H9 (cell line): Measurements from ENCODE around the gene GABBR2. TPM values are rescaled to one million over a fixed set of nuclear protein-coding genes. Genes with fewer than 3 reads are reported as not detected.

Experiments
- DNase-seq: peaks from one replicate; pipeline ENCODE4 v3.0.0-alpha.2; 2017
- H2AFZ ChIP-seq: one replicate; pipeline ENCODE4 v1.6.1; 2013; ENCODE audit warnings: mild to moderate bottlenecking, low read length, control low read depth, moderate library complexity
- H2AK5ac ChIP-seq: 2 replicates; pipeline ENCODE4 v1.6.1; 2013; ENCODE audit warnings: low read length, control low read depth, mixed read lengths; ENCODE audit not compliant: insufficient read length
- H2BK120ac ChIP-seq: one replicate; pipeline ENCODE4 v1.6.1; 2013; ENCODE audit warnings: low read depth, mild to moderate bottlenecking, low read length, control low read depth, inconsistent platforms; ENCODE audit not compliant: poor library complexity, severe bottlenecking
- H2BK12ac ChIP-seq: 2 replicates; pipeline ENCODE4 v1.6.1; 2013; ENCODE audit warnings: low read length, control low read depth, mixed read lengths, low read depth; ENCODE audit not compliant: insufficient read length
- H2BK15ac ChIP-seq: 2 replicates; pipeline ENCODE4 v1.6.1; 2013; ENCODE audit warnings: low read depth, low read length, control low read depth
- H2BK20ac ChIP-seq: one replicate; pipeline ENCODE4 v1.6.1; 2013; ENCODE audit warnings: low read depth, mild to moderate bottlenecking, low read length, control low read depth, inconsistent platforms; ENCODE audit not compliant: poor library complexity, severe bottlenecking
- H2BK5ac ChIP-seq: 2 replicates; pipeline ENCODE4 v1.6.1; 2013; ENCODE audit warnings: low read length, control low read depth, mixed read lengths; ENCODE audit not compliant: insufficient read length
- H3K14ac ChIP-seq: 2 replicates; pipeline ENCODE4 v1.6.1; 2013; ENCODE audit warnings: low read length, control low read depth; ENCODE audit not compliant: insufficient read depth
- H3K18ac ChIP-seq: 2 replicates; pipeline ENCODE4 v1.6.1; 2013; ENCODE audit warnings: low read depth, mild to moderate bottlenecking, mixed read lengths, low read length, control low read depth; ENCODE audit not compliant: insufficient read length
- H3K23ac ChIP-seq: 2 replicates; pipeline ENCODE4 v1.6.1; 2013; ENCODE audit warnings: low read length, control low read depth, mixed read lengths, low read depth; ENCODE audit not compliant: insufficient read length
- H3K23me2 ChIP-seq: 2 replicates; pipeline ENCODE4 v1.6.1; 2013; ENCODE audit warnings: low read depth, mild to moderate bottlenecking, mixed read lengths, low read length, control low read depth; ENCODE audit not compliant: insufficient read length, poor library complexity, severe bottlenecking
- H3K27ac ChIP-seq: 2 replicates; pipeline ENCODE4 v1.5.1; 2013; ENCODE audit warnings: low read length, control low read depth, mixed read lengths, low read depth; ENCODE audit not compliant: insufficient read length
- H3K27me3 ChIP-seq: 2 replicates; pipeline ENCODE4 v1.6.1; 2013; ENCODE audit warnings: low read length, control low read depth, inconsistent platforms; ENCODE audit not compliant: insufficient read depth
- H3K4ac ChIP-seq: 2 replicates; pipeline ENCODE4 v1.6.1; 2013; ENCODE audit warnings: low read depth, mild to moderate bottlenecking, control low read depth, inconsistent platforms, low read length, moderate library complexity
- H3K4me1 ChIP-seq: 2 replicates; pipeline ENCODE4 v1.6.1; 2013; ENCODE audit warnings: low read length, control low read depth, inconsistent platforms; ENCODE audit not compliant: insufficient read depth
- H3K4me2 ChIP-seq: 2 replicates; pipeline ENCODE4 v1.6.1; 2013; ENCODE audit warnings: low read length, control low read depth, mixed read lengths; ENCODE audit not compliant: insufficient read length, insufficient read depth
- H3K56ac ChIP-seq: 2 replicates; pipeline ENCODE4 v1.6.1; 2013; ENCODE audit warnings: low read depth, mild to moderate bottlenecking, mixed read lengths, low read length, control low read depth; ENCODE audit not compliant: insufficient read length
- H3K79me1 ChIP-seq: 2 replicates; pipeline ENCODE4 v1.6.1; 2013; ENCODE audit warnings: low read depth, mild to moderate bottlenecking, moderate library complexity, low read length, control low read depth, inconsistent platforms; ENCODE audit not compliant: insufficient read depth, poor library complexity, severe bottlenecking
- H3K79me2 ChIP-seq: 2 replicates; pipeline ENCODE4 v1.6.1; 2013; ENCODE audit warnings: low read length, control low read depth, inconsistent platforms; ENCODE audit not compliant: insufficient read depth
- H3K9ac ChIP-seq: 2 replicates; pipeline ENCODE4 v1.6.1; 2013; ENCODE audit warnings: low read length, control low read depth, mixed read lengths; ENCODE audit not compliant: insufficient read length; ENCODE audit errors: extremely low read depth
- H3K9me3 ChIP-seq: one replicate; pipeline ENCODE4 v1.6.1; 2013; ENCODE audit warnings: low read depth, low read length, inconsistent platforms; ENCODE audit not compliant: control insufficient read depth
- H3T11ph ChIP-seq: one replicate; pipeline ENCODE4 v1.6.1; 2013; ENCODE audit warnings: mild to moderate bottlenecking, low read length, control low read depth, inconsistent platforms
- H4K20me1 ChIP-seq: one replicate; pipeline ENCODE4 v1.6.1; 2013; ENCODE audit not compliant: control insufficient read depth, insufficient read length, insufficient read depth
- H4K5ac ChIP-seq: 2 replicates; pipeline ENCODE4 v1.6.1; 2013; ENCODE audit warnings: low read depth, mild to moderate bottlenecking, mixed read lengths, low read length, control low read depth; ENCODE audit not compliant: insufficient read length
- H4K8ac ChIP-seq: replicated peaks from 2 replicates; pipeline ENCODE4 v1.6.1; 2013; ENCODE audit warnings: low read length, control low read depth, mixed read lengths, low read depth; ENCODE audit not compliant: insufficient read length
- H4K91ac ChIP-seq: 2 replicates; pipeline ENCODE4 v1.6.1; 2013; ENCODE audit warnings: low read depth, mild to moderate bottlenecking, moderate library complexity, mixed read lengths, low read length, control low read depth; ENCODE audit not compliant: insufficient read length
- H3K27ac Mint-ChIP-seq, 3 experiments: 2 replicates in 2 of 3; 3 replicates in 1 of 3; pipeline ENCODE4 v1.8.0; 2020 to 2021; ENCODE audit warnings: mixed read lengths in 3 of 3, mild to moderate bottlenecking in 1 of 3, moderate library complexity in 1 of 3
- H3K27me3 Mint-ChIP-seq: 2 replicates; pipeline ENCODE4 v1.8.0; 2021; ENCODE audit warnings: low read depth, mild to moderate bottlenecking, moderate library complexity, mixed read lengths
- H3K36me3 Mint-ChIP-seq, 3 experiments: 2 replicates in 2 of 3; 3 replicates in 1 of 3; pipeline ENCODE4 v1.8.0; 2020 to 2021; ENCODE audit warnings: low read depth in 3 of 3, mixed read lengths in 3 of 3; ENCODE audit not compliant: insufficient read depth in 1 of 3
- H3K4me1 Mint-ChIP-seq, 2 experiments: 2 replicates each; pipeline ENCODE4 v1.8.0; 2020; ENCODE audit warnings: mixed read lengths in 2 of 2
- H3K4me3 Mint-ChIP-seq, 2 experiments: 2 replicates in 1 of 2; 3 replicates in 1 of 2; pipeline ENCODE4 v1.8.0; 2020 to 2021; ENCODE audit warnings: mild to moderate bottlenecking in 2 of 2, mixed read lengths in 2 of 2, moderate library complexity in 1 of 2
- H3K9me3 Mint-ChIP-seq, 2 experiments: 2 replicates in 1 of 2; 3 replicates in 1 of 2; pipeline ENCODE4 v1.8.0; 2020; ENCODE audit warnings: mild to moderate bottlenecking in 2 of 2, mixed read lengths in 2 of 2, moderate library complexity in 1 of 2
- WGBS: extraction: QIAGEN DNeasy Blood & Tissue Kit; methylation state at CpG from one replicate; pipeline ENCODE4 v1.1.7; 2013; ENCODE audit warnings: missing lambda C conversion rate, low lambda C conversion rate, mixed read lengths; ENCODE audit not compliant: insufficient read length; ENCODE audit errors: extremely low coverage; 5-methylcytosine and 5-hydroxymethylcytosine counted together
- total RNA-seq: library from RNA; stranded (reverse); gene quantifications from 2 replicates; pipeline ENCODE4 v1.2.1, GENCODE V29; 2021
- TF ChIP-seq, protein P1 (sequence below): fragments of 200-600 bp; sonication (generic); conservative IDR thresholded peaks from 3 replicates; pipeline ENCODE4 v1.8.0; 2021; ENCODE audit warnings: antibody characterized with exemption, mild to moderate bottlenecking

GABBR2 gene
- total RNA-seq, 1 experiment from 2014 or later = 0.66 TPM

DNA sequence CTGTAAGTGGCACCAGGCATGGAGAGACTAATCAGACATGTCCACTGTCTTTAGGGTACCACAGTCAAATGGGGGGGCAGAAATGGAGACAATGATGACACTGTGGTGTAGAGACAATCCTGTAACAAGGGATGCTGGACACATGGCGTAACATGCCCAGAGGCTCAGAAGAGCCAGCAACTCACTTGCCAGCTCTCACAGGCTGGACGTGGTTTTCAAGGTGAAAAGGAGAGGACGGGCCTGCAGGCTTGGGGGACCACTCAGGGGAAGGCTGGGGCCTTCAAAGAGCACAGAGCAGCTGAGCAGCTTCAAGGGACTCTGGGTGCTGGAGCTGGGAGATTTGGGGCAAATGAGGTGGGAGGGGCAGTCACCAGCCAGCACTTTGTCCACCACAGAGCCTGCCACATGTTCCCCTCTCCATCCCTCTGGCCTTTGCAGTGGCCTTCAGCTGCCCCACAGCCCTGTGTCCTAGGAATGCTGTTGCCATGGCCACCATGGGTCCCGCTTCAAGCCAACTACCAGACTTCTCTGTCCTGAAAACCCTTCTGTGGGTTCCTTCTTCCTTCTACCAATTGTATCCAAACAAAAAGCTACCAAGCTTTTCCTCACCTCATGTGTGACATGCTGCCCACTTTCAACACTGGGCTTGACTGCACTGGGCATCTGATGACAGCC is 140.4 kb downstream of the GABBR2 start:
- H2AK5ac ChIP-seq = no peak overlapping the region
- H3K56ac ChIP-seq = no peak overlapping the region
- no peaks in the 10 kb centered on the region for H3K36me3 Mint-ChIP-seq
- H4K8ac ChIP-seq = no peak overlapping the region
- no peak overlapping the region for H4K5ac ChIP-seq
- no peak for DNase-seq
- no peak overlapping the region for H3K27ac ChIP-seq
- H2BK120ac ChIP-seq = no peak overlapping the region
- H3K4me2 ChIP-seq = no peak overlapping the region
- no peak overlapping the region for H3K9ac ChIP-seq
- no peaks in the 10 kb centered on the region for H3K79me1 ChIP-seq
- H3K9me3 Mint-ChIP-seq = no peaks in the 10 kb centered on the region
- peaks cover 2% of the 10 kb centered on the region for H3K27me3 Mint-ChIP-seq
- no peak overlapping the region for H3K4me3 Mint-ChIP-seq
- H3K18ac ChIP-seq = no peak overlapping the region
- no peak overlapping the region for H3T11ph ChIP-seq
- H3K14ac ChIP-seq = no peak overlapping the region
- no peak overlapping the region for H2AFZ ChIP-seq
- no CpG with 5 or more reads among the region's 4 CpGs for WGBS
- no peak overlapping the region for H2BK15ac ChIP-seq
- no peaks in the 10 kb centered on the region for H3K27me3 ChIP-seq
- peak overlapping the region in 1 of 3 experiments; percentile 74; a peak in 1 of 7 replicates for H3K27ac Mint-ChIP-seq
- H2BK5ac ChIP-seq = no peak overlapping the region
- H4K91ac ChIP-seq = no peak overlapping the region
- H3K79me2 ChIP-seq = no peaks in the 10 kb centered on the region
- H3K4me1 Mint-ChIP-seq = peaks cover 0 to 5% of the 10 kb centered on the region in 2 experiments; a peak in 1 of 4 replicates
- H3K4me1 ChIP-seq = no peaks in the 10 kb centered on the region
- H3K23ac ChIP-seq = no peak overlapping the region
- H4K20me1 ChIP-seq = no peaks in the 10 kb centered on the region
- TF ChIP-seq, protein P1, sequence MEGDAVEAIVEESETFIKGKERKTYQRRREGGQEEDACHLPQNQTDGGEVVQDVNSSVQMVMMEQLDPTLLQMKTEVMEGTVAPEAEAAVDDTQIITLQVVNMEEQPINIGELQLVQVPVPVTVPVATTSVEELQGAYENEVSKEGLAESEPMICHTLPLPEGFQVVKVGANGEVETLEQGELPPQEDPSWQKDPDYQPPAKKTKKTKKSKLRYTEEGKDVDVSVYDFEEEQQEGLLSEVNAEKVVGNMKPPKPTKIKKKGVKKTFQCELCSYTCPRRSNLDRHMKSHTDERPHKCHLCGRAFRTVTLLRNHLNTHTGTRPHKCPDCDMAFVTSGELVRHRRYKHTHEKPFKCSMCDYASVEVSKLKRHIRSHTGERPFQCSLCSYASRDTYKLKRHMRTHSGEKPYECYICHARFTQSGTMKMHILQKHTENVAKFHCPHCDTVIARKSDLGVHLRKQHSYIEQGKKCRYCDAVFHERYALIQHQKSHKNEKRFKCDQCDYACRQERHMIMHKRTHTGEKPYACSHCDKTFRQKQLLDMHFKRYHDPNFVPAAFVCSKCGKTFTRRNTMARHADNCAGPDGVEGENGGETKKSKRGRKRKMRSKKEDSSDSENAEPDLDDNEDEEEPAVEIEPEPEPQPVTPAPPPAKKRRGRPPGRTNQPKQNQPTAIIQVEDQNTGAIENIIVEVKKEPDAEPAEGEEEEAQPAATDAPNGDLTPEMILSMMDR = no peak
- no peak overlapping the region for H2BK20ac ChIP-seq
- no peaks in the 10 kb centered on the region for H3K9me3 ChIP-seq
- no peak overlapping the region for H3K4ac ChIP-seq
- H2BK12ac ChIP-seq = no peak overlapping the region
- H3K23me2 ChIP-seq = no peaks in the 10 kb centered on the region
